HG03108 (cell line): ENCODE results near the gene TP63.
"Not testable (repeated sequence)": the region's sequence is repeated elsewhere in the genome, so short reads cannot be mapped to it uniquely, and the experiment has no call there.

Experiments used
- ATAC-seq: cut with Tn5 transposase; IDR thresholded peaks from one replicate; pipeline ENCODE4 v1.9.1; 2021; ENCODE audit warnings: moderate library complexity; ENCODE audit not compliant: unreplicated experiment

The TP63 gene

DNA sequence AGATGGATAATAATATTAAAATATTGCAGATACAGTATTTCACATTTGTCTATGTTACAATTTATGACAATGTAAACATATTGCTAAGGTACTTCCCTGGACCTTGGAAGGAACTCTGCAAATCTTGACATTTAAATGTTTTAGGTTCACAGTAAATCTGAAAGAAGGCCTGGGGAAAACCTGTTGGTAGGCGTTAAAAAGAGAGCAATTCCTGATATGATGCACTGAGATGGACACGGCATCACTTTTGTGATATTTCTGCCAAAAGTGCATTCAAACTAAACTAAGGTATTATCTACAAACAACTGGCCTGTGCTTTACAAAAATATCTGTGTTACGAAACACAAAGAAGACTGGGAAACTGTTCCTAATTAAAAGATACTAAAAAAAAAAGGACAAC, 6.1 kb upstream of the TP63 start:
- ATAC-seq = no peak

DNA sequence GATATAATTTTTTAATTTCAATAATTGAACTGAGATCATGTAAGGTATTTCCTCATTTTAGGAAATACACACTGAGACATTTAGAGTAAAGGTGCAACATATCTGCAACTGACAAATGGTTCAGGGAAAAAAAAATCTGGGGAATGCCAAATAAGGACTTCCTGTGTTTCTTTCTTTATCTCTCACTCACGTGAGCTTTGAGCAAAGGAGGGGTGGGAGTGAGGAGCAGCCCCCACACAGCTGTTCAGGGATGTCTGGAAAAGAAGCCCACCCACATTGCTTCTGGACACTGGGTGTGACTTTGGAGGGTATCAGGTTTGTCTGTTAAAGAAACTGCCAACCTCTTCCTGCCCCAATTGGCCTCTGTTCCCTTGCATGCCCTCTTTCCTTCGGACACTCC, 5.6 kb upstream of the TP63 start:
- ATAC-seq = no peak

DNA sequence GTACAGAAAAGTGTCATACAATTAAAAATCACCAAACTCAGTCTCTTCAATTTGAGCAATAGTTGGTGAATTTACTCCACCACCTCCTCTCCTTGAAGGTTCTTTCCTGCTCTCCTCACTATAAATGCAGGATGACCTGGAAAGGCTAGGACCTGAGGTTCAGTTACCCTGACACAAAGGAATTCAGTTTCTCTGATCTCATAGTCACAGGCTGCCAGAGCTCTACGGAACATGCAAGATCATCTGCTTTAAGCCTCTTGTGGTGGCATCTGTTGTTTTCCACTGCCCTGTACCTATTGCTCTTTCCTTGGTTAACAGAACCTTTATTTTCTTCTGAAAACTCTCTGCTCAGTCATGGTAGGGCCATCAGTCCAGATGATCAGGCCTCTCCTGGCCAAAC, 4.9 kb upstream of the TP63 start:
- no peak for ATAC-seq

DNA sequence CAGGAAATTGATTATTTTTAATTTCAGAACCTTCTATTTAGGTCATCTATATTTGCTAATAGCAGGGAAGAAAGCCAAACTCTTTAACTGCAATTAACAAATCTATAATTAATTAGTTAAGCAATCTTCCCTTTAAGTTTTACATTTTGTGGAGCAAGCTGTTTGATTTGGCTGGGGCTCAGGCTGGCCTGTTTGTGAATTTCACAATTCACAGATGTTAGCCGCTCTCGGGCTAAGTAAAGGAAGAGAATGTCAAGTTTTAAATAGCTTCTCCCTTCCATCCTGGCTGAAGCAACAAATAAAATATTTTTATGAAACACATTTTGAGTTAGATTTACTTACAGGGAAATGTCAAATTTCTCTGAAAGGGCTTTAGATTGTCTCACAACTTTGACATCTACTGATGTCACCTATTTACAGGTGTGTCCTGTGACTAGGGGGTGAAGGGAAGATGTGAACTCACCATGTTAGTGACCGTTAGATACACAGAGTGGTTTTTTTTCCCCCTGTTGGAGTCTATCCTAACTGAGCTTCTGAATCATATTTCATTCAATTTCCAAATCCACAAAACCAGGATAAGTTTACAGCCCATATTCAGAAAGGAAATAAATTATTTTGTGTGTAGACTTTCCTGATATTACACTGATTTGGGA, 1.3 kb upstream of the TP63 start:
- ATAC-seq = no peak

DNA sequence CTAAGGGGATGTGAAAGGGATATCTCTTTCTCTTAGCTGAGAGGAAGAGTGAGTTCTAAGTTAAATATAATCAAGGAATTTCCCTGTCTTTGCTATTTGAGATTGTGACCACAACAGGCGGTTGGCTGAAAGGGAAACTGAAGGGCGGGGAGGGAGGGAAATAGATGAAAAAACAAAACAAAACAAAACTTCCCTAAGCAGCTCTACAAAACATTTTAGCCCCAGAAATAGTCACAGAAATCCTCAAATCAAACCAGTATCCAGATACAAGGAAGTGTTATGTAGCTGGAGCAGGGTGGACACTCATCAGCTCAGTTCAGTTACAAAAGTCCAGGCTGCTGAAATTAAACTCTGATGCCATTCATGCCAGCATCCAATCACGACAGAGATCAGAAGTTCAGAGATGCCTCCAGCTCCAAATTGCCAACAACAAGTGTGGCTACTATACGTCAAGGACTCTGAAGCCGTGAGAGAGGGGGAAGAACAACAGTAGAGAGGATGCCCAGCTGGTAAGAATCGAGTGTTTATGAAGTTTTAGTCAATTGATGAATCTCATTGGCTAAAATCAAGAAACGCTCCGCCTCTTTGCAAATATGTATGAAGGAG, 319 bp upstream of the TP63 start:
- ATAC-seq = peak; percentile 63

DNA sequence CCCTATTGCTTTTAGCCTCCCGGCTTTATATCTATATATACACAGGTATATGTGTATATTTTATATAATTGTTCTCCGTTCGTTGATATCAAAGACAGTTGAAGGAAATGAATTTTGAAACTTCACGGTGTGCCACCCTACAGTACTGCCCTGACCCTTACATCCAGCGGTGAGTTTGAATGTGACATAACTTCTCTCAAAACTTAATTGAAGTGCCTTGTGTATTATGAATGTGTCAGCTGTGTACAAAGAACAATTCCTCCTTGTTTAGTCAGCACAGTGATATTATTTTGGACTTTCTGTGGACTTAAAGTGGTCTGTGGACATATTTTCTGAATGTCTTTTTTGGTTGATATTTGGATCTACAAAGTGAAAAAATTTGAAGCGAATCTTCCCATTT, 220 bp downstream of the TP63 start:
- ATAC-seq = no peak

DNA sequence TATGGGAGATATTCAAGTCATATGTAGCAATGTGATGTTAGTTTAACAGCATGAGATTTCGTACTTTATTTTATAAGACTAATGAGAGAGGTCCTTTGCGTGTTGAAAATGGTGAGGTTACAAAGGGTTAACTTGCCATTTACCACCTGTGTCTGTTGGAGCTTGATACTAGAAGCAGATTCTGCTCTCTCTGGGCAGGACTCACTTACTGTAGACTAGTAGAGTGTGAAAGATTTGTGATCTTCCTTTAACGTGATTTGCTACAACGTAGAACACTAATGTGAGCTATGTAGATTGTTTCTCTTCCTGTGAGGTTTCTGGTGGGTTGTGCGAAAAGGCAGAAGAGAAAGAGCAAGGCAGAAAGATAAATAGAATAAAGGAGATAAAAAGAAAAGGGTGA, 1.1 kb downstream of the TP63 start:
- peak; percentile 45 for ATAC-seq

DNA sequence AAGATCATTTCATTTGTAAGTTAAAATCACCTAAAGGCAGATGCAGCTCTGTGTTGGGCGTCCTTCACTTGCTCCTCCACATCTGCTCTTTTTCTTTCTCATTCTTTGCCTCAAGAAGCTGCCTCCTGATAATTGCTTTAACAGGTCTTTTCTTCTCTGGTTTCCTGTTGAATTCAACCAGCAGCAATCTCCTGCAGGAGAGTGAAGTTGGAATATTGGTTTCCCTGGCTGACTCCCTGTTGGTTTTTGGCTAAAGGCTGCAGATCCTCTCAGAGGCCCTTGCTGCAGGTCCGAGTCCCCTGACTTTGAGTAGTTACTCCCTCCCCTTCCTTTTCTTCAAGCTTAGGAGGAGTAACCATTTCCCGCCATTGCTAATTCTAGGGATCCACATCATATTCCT, 4.2 kb downstream of the TP63 start:
- no peak for ATAC-seq

DNA sequence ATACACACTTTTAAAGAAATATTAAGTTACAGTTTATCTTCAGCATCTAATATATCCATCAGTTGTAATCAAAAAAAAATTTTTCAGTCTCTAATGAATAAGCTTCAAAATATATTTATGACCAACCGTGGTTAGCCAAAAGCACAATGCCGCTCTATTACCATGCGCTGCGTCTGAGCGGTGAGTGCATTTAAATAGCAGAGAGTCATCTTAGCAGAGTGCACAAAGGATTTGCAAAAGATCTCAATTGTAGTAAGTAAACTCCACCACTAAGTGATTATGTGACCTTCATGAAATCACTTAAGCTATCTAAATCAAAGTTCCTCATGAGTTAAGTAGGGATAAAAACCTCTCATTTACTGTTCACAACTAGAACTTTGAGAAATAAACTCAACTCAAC, 4.9 kb downstream of the TP63 start:
- ATAC-seq = no peak

DNA sequence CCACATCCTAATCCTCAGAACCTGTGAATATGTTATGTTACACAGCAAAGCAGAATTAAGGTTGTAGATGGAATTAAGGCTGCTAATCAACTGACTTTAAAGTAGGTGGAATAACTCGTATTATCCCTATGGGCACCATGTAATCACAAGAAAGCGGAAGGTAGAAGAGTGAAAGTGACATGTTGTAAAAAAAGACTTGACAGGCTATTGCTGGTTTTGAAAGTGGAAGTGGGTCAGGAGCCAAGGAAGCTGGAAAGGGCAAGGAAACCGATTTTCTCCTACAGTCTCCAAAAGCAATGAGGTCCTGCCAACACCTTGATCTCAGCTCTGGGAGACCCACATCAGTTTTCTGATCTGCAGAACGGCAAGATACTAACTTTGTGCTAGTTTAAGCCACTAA, 6.6 kb downstream of the TP63 start:
- ATAC-seq = no peak

DNA sequence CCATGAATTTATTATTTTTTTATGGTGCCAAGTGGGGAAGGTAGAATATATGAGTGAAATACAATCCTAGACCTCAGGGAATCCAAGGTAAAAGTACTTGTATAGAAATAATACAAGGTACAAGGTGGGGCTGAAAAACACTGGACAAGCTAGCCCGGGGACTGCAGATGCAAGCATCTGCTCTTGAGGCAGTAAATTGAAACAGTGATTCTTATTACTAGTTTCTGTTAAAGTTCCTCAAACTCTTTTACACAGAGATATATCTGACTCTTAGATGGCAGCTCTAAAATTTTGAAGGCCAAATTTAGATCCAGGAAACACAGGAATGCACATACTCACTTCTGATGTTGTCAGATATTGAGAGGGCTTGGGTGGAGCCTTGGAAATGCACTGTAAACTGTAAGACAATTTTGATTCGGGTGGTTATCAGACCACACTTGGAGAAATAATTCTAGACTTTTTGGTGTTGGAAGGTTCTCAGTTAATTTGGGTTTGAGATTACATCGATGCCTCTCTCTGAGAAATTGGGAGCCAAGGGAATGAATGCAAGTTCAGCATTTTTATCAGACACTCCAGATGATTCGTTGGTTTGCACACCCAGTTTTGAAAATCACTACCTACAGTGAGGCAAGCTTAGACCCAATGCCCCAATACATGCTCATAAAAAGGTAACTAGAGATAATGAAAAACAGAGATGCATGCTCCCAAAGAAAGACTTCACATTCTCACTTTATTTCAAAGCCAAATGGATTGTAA, 7.3 kb downstream of the TP63 start:
- ATAC-seq = no peak

DNA sequence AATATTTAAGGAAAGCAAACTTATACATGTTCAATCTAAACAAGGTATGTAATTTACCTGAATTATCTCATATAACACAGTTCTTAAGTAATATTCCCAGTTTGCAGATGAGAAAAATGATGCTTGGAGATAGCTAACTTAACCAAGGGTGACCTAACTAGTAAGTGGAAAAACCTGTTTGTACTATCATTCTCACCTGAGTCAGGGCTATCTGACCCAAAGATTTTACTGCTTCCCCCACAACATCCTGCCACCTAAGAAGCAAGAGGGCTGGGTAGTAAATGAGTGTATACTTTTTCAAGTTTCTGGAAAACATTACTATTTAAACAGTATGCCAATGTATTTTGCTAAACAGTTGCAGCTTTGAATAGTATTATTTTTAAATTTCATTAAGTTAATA, 10.6 kb downstream of the TP63 start:
- peak; percentile 69 for ATAC-seq

DNA sequence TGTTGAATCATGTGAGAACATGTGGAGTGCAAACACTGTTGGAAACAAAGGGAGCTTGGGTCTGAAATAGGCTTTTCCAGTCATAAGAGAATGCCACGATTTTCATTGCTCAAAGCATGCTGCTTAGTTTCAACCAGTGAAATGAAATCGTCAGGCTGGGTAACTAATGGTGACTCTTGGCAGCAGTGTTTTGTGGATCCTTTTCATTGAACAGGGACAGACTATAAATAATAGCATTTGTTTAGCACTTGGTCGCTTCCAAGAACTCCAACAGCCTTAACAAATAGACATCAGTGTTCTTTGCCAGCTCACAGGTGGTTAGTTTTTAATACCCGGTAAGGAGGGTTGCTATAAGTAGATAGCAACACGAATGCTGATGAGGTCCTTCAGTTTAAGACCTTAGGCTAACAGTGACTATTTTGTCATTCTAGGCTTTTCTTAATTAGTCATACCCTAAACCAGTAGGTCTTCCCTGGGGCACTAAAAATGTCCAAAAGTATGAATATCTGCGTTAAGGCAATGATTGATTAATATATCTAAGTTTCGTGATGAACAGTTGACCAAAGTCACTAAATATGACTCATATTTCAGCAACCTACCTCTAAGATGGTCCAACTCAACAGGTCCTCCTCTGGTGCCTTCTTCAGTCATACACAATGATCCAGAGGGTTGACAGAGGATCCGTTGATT, 15.8 kb downstream of the TP63 start:
- ATAC-seq = no peak

DNA sequence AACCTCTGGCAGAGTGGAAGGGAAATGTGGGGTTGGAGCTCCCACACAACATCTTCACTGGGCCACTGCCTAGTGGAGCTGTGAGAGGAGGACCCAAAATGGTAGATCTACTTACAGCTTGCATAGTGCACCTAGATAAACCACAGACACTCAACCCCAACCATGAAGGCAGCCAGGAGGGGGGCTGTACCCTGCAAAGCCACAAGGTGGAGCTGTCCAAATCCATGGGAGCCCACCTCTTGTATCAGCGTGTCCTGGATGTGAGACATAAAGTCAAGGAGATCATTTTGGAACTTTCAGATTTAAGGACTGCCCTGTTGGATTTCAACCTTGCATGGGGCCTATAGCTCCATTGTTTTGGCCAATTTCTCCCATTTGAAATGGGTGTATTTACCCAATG, 20.9 kb downstream of the TP63 start:
- ATAC-seq = no peak

DNA sequence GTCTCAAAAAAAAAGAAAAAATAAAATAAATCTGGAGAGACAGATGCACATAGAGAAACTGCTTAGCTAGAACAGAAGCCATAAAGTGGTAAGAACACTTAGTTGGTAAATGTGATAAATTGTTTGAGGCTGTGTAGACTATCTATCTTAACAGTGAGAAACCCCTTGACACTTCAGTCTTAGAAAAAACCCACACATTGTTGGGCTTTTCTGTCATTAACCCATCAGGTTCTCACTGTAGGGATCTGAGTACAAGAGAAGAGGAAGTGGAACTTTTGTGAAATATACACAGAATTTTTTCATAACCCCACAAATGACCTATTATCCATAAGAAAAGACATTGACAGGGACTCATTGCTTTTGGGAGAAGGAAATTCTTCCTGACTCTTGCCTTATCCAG, 24.4 kb downstream of the TP63 start:
- no peak for ATAC-seq

DNA sequence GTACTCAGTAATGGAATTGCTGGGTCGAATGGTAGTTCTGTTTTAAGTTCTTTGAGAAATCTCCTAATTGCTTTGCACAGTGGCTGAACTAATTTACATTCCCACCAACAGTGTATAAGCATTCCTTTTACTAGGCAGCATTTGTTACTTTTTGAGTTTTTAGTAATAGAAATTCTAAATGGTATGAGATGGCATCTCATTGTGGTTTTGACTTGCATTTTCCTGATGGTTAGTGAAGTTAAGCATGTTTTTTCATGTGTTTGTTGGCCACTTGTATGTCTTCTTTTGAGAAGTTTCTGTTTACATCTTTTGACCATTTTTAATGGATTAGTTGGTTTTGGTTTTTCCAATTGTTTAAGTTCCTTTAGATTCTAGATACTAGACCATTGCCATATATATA, 28.4 kb downstream of the TP63 start:
- no peak for ATAC-seq

DNA sequence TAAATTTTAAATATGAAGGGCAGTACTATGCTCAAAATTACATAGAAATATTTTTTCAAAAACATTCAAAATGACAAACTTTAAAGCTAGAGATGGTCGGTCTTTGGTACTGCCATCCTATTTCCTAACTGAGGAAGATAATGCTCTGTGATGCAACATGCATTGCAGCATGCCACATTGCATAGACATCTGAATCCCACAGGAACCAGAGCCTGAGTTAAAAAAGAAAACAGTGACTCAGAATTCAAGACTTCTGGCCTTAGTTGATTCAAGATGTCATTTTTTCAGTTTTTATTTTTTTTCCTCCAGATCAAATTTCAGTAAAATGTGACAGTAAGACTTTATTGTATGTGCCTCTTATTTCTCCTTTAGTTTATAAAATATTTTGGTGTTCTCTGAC, 33.1 kb downstream of the TP63 start:
- no peak for ATAC-seq

DNA sequence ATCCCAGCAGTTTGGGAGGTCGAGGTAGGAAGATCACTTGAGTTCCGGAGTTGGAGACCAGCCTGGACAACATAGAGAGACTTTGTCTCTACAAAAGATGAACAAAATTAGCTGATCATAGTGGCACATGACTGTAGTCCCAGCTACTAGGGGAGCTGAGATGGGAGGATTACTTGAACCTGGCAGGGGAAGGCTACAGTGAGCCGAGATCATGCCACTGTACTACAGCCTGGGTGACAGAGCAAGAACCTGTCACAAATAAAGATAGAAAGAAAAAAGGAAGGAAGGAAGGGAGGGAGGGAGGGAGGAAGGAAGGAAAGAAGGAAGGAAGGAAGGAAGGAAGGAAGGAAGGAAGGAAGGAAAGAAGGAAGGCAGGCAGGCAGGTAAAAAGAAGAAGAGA, 41.2 kb downstream of the TP63 start:
- ATAC-seq = not testable (repeated sequence)

DNA sequence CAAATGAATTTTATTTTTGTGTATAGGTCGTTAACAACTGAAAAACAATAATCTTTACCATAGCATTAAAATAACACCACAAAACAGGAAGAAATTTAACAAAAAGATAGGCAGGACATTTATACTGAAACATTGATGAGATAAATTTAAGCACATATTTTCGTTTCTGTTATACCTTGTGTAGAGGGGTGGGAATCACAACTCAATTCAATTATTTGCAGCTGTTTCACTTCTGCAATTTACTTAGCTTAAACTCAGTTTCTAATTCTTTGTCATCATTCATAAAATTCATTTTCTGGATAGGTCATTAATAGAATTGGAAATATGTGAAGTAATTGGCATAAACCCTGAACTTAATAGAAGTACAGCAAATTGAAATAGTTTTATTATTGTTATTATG, 42.3 kb downstream of the TP63 start:
- ATAC-seq = peak; percentile 70

DNA sequence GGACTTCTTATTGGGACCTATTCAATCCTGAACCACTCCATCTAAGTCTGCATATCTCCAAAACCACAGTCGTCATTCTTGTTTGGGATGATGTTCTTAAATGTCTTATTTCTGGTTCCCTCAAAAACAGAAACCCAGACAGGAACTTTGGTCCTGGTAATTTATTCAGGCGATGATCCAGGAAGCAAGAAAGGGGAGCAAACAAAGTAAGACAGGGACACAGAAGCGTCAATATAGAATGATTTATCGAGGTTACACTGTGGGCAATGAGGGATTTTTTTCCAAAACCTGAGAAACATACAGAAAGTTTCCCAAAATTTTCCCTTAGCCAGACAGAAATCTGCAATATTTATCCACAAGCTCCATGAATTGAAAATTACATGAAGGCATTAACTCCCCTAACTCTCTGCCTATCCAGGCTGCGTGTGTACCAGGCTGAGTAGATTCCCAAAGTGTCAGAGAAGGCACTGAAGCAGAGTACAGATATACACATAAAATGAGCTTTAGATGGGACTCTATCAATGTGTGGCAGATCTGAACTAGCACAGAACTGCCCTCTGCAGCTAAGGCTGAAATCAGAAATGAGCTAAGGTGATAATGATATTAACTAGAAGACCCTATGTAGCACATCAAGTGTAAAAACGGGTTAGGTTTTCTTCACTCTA, 43.2 kb downstream of the TP63 start:
- ATAC-seq = no peak

DNA sequence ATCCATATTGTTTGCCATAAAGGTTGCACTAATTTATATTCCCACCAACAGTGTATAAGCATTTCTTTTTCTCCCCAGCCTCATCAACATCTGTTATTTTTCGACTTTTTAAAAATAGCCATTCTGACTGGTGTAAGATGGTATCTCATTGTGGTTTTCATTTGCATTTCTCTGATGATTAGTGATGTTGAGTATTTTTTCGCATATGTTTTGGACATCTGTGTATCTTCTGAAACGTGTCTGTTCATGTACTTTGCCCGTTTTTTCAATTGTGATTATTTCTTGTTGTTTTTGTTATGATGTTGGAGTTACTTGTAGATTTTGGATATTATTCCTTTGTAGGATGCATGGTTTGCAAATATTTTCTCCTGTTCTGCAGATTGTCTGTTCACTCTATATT, 46.5 kb downstream of the TP63 start:
- ATAC-seq = no peak
